ENCODE measurements around the gene ANKRD17.

GRCh38 chr4:73055241-73055897 lies 203.2 kb downstream of the ANKRD17 start:
- no peak for TF ChIP-seq POLR2A (IDR thresholded peaks at IDR 0.05; ENCODE audit: low read length)
- TF ChIP-seq GATA1 (IDR thresholded peaks at IDR 0.05; ENCODE audit: low read depth, low read length) = no peak
